Type B pancreatic cell (in vitro differentiated cells): Measurements from ENCODE around the gene SUMO3. TPM values are rescaled to one million over a fixed set of nuclear protein-coding genes. Genes with fewer than 3 reads are reported as not detected.

Experiments used
- DNase-seq: peaks from one replicate; pipeline ENCODE4 v3.0.0; 2021; ENCODE audit warnings: mixed read lengths; ENCODE audit not compliant: unreplicated experiment; ENCODE audit errors: extremely low spot score
- H3K27ac Mint-ChIP-seq: 2 replicates; pipeline ENCODE4 v1.8.0; 2021; ENCODE audit warnings: mild to moderate bottlenecking, mixed read lengths
- H3K27me3 Mint-ChIP-seq: 2 replicates; pipeline ENCODE4 v1.8.0; 2021; ENCODE audit warnings: mixed read lengths
- H3K36me3 Mint-ChIP-seq: 2 replicates; pipeline ENCODE4 v1.8.0; 2021; ENCODE audit warnings: mixed read lengths
- H3K4me1 Mint-ChIP-seq: one replicate; pipeline ENCODE4 v1.8.0; 2021; ENCODE audit warnings: mixed read lengths; ENCODE audit not compliant: unreplicated experiment
- H3K4me3 Mint-ChIP-seq: 2 replicates; pipeline ENCODE4 v1.8.0; 2021; ENCODE audit warnings: mild to moderate bottlenecking, mixed read lengths
- H3K9me3 Mint-ChIP-seq: 2 replicates; pipeline ENCODE4 v1.8.0; 2021; ENCODE audit warnings: mixed read lengths
- total RNA-seq: library from RNA; stranded (reverse); gene quantifications from 2 replicates; pipeline ENCODE4 v1.2.1, GENCODE V29; 2021; ENCODE audit warnings: low replicate concordance
- TF ChIP-seq, protein P1 (sequence below): fragments of 200-600 bp; sonication (generic); conservative IDR thresholded peaks from 2 replicates; pipeline ENCODE4 v1.5.0; 2021; ENCODE audit warnings: antibody characterized with exemption, mild to moderate bottlenecking

Gene SUMO3
- total RNA-seq, 1 donor from 2014 or later: 81.2 TPM

DNA sequence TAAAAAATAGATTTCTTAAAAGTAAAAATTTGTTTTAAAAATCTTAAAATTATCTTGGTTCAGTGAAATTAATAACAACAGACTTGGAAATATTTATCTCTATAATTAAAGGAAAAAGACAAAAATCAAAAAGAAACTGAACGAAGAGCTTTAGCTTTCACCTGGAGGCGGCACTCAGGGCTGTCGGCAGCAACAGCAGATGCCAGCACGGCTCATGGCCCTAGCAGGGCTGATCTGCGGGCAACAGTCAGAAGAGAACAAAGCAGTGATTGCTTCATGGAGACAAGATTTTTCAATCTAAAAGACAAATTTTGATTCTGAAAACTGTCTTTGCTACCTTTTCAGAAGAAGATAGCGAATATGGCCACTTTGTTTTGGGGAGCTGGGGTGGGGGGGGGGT lies 38.9 kb downstream of the SUMO3 start:
- peaks cover 34% of the 10 kb centered on the region for H3K36me3 Mint-ChIP-seq
- DNase-seq: no peak
- H3K9me3 Mint-ChIP-seq: no peaks in the 10 kb centered on the region
- TF ChIP-seq, protein P1, sequence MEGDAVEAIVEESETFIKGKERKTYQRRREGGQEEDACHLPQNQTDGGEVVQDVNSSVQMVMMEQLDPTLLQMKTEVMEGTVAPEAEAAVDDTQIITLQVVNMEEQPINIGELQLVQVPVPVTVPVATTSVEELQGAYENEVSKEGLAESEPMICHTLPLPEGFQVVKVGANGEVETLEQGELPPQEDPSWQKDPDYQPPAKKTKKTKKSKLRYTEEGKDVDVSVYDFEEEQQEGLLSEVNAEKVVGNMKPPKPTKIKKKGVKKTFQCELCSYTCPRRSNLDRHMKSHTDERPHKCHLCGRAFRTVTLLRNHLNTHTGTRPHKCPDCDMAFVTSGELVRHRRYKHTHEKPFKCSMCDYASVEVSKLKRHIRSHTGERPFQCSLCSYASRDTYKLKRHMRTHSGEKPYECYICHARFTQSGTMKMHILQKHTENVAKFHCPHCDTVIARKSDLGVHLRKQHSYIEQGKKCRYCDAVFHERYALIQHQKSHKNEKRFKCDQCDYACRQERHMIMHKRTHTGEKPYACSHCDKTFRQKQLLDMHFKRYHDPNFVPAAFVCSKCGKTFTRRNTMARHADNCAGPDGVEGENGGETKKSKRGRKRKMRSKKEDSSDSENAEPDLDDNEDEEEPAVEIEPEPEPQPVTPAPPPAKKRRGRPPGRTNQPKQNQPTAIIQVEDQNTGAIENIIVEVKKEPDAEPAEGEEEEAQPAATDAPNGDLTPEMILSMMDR: no peak
- H3K4me1 Mint-ChIP-seq: peaks cover 4% of the 10 kb centered on the region
- H3K4me3 Mint-ChIP-seq: no peak overlapping the region
- H3K27me3 Mint-ChIP-seq: no peaks in the 10 kb centered on the region
- H3K27ac Mint-ChIP-seq: no peak overlapping the region

- Mint-ChIP-seq H3K4me1 (peaks cover 4% of the 10 kb centered on the region), H3K27ac (no peak overlapping the region), H3K36me3 (peaks cover 33% of the 10 kb centered on the region), H3K9me3 (no peaks in the 10 kb centered on the region), H3K4me3 (no peak overlapping the region), H3K27me3 (no peaks in the 10 kb centered on the region)
- no peak for DNase-seq
- TF ChIP-seq, protein P1: no peak
Observed at GRCh38 chr21:44778499-44778911, 39.4 kb downstream of the SUMO3 start.

- no peaks in the 10 kb centered on the region for H3K9me3 Mint-ChIP-seq
- H3K4me1 Mint-ChIP-seq: peaks cover 4% of the 10 kb centered on the region
- no peak overlapping the region for H3K27ac Mint-ChIP-seq
Observed at GRCh38 chr21:44778094-44778493, 39.8 kb downstream of the SUMO3 start.

DNA sequence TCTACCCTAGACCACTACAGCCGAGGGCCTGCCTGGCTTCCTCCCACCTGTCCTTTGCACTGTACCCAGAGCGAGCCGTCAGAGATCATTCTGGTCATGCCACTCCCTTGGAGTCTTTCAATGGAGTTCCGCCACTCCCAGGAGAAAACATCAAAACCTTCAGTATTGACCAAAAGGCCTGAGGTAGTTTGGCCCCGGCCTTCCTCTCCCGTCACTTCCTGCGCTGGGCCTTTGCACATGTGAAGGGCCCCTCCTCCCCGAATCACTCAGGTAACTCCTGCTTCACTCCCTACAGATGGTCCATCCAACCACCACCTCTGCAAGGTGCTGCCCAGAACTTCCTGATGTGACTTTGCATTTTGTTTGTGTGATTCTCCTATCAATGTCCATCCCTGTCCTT lies 42.9 kb downstream of the SUMO3 start:
- TF ChIP-seq, protein P1: no peak
- no peak overlapping the region for H3K27ac Mint-ChIP-seq
- no peak for DNase-seq
- no peaks in the 10 kb centered on the region for H3K9me3 Mint-ChIP-seq
- peaks cover 31% of the 10 kb centered on the region for H3K36me3 Mint-ChIP-seq
- H3K27me3 Mint-ChIP-seq: no peaks in the 10 kb centered on the region
- H3K4me3 Mint-ChIP-seq: no peak overlapping the region
- H3K4me1 Mint-ChIP-seq: peaks cover under 1% of the 10 kb centered on the region

More at GRCh38 chr21:44778094-44778493, 39.8 kb downstream of the SUMO3 start:
- Mint-ChIP-seq H3K4me3 (no peak overlapping the region), H3K27me3 (no peaks in the 10 kb centered on the region), H3K36me3 (peaks cover 29% of the 10 kb centered on the region)
- TF ChIP-seq, protein P1: no peak
- no peak for DNase-seq

DNA sequence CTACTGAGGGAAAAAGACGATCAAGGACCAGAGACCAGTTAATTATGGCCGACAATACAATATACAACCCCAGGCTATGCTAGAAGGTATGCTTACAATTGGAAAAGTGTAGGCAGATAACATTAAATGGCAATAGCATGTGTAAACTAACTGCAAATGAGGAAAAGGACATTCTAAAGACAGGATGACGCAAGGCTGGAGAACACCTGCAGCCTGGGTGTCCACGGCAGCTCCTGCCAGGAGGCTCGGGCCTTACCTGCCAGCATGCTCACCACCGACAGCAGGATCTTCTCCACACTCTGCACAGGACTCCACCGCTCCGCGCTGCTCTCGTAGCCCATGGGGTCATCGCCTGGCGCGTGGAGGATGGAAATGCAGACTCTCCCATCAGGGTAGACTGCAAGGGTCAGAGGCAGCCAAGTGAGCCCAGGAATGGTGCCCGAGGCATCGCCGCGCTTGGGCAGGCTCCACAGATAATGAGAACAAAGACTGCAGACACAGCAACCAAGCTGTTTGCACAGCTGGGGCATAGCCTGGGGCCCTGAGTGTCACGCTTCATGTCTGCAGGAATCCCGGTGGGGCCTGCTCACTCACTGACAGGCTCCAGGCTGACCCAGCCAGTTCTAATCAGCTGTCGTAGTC lies 44.5 kb downstream of the SUMO3 start:
- Mint-ChIP-seq H3K27ac (no peak overlapping the region), H3K36me3 (peaks cover 31% of the 10 kb centered on the region), H3K9me3 (no peaks in the 10 kb centered on the region), H3K27me3 (no peaks in the 10 kb centered on the region), H3K4me3 (no peak overlapping the region), H3K4me1 (peaks cover 3% of the 10 kb centered on the region)
- TF ChIP-seq, protein P1: no peak
- peak; percentile 72 for DNase-seq
